ENCODE results near the gene PDLIM7. TPM values are rescaled to one million over a fixed set of nuclear protein-coding genes. Genes with fewer than 3 reads are reported as not detected.

The PDLIM7 gene
- total and polyA plus RNA-seq, 10 of the 15 experiments (the other 5 are each of a cell fraction or from before 2014, with no cell fraction given) = 0.82 to 36.6 (median 19.3) TPM

- TF ChIP-seq PKNOX1 (IDR thresholded peaks at IDR 0.05) = no peak
- TF ChIP-seq USF2 (IDR thresholded peaks at IDR 0.05; ENCODE audit: borderline replicate concordance, low read depth, low read length) = no peak
- no peak for TF ChIP-seq E2F8 (IDR thresholded peaks at IDR 0.05; ENCODE audit: low read depth, partially characterized antibody)
- no peak for TF ChIP-seq CBX3 (IDR thresholded peaks at IDR 0.05; ENCODE audit: borderline replicate concordance, low read depth)
- TF ChIP-seq NFYB (IDR thresholded peaks at IDR 0.05; ENCODE audit: insufficient read depth, low read depth, low read length) = no peak
Measured at GRCh38 chr5:177474846-177475562, 22.4 kb downstream of the PDLIM7 start (continued).

GRCh38 chr5:177474002-177474476, 23.4 kb downstream of the PDLIM7 start:
- no TSS peak for BruUV-seq (replicated peaks)
- TF ChIP-seq JUNB (IDR thresholded peaks at IDR 0.05) = no peak
- no peak for TF ChIP-seq LARP7 (IDR thresholded peaks at IDR 0.05)
- TF ChIP-seq NFXL1 (IDR thresholded peaks at IDR 0.05; ENCODE audit: borderline replicate concordance) = no peak
- no peak for TF ChIP-seq SIN3A (IDR thresholded peaks at IDR 0.05; ENCODE audit: low read depth, low read length)
- no peak overlapping the region for H3K27ac ChIP-seq (ENCODE audit: control insufficient read depth, insufficient read depth)
- H2AFZ ChIP-seq (ENCODE audit: control insufficient read depth, low read depth, low read length) = no peak overlapping the region
- no peaks in the 10 kb centered on the region for H3K36me3 ChIP-seq (ENCODE audit: control insufficient read depth in 2 of 2, insufficient read depth in 2 of 2, low read length in 1 of 2)
- DNase-seq (ENCODE audit: low read depth, low spot score) (no peak), ATAC-seq (no peak), FAIRE-seq (no peak)
- no peaks in the 10 kb centered on the region for H4K20me1 ChIP-seq (ENCODE audit: control insufficient read depth, insufficient read depth)
- POLR2A ChIA-PET = interaction anchor here (1.0 kb wide), 1 partner anchor 19 kb away, joined by 3 read pairs; no protein-coding TSS in a partner anchor
- H3K9ac ChIP-seq (ENCODE audit: control insufficient read depth, insufficient read depth, low read length) = no peak overlapping the region
- WGBS (ENCODE audit: insufficient coverage, insufficient replicate concordance, low lambda C conversion rate, missing lambda C conversion rate) = 29% methylated on average over 7 of the region's 7 CpGs
- no peak overlapping the region for H3K4me2 ChIP-seq (ENCODE audit: control insufficient read depth, insufficient read depth)
- in situ Hi-C loops (cut with MboI) (no loop called here), intact Hi-C loops (cut with micrococcal nuclease; ENCODE audit: unreplicated experiment) (no loop called here)
- no peak overlapping the region for H3K4me3 ChIP-seq
- no peaks in the 10 kb centered on the region for H3K27me3 ChIP-seq (replicated peaks in 1 of 2; ENCODE audit: control insufficient read depth in 2 of 2, insufficient read depth in 2 of 2, low read length in 1 of 2)
- RAD21 ChIA-PET (ENCODE audit: unreplicated experiment) = interaction anchor here (1.9 kb wide), 1 partner anchor 27 kb away, joined by 4 read pairs; no protein-coding TSS in a partner anchor
- CTCF ChIA-PET = interaction anchor here (1.0 to 2.1 kb wide), 3 partner anchors 18 to 71 kb away, joined by 3 to 8 read pairs (median 3); no protein-coding TSS in a partner anchor
- H3K79me2 ChIP-seq (ENCODE audit: control insufficient read depth, insufficient read depth, low read length) = peaks cover 4% of the 10 kb centered on the region; the same call in 1 of the 2 replicates
- peaks cover 15% of the 10 kb centered on the region for H3K4me1 ChIP-seq (ENCODE audit: control insufficient read depth, insufficient read depth, low read length)
- no peaks in the 10 kb centered on the region for H3K9me3 ChIP-seq (replicated peaks; ENCODE audit: control insufficient read depth, insufficient read depth, low read length)
- SMC1A ChIA-PET (ENCODE audit: uncharacterized antibody, unreplicated experiment) = no interaction called here

Measured in GM12878 (cell line).